Astrocyte (in vitro differentiated cells and primary cell): Measurements from ENCODE around the gene NCOA1. TPM values are rescaled to one million over a fixed set of nuclear protein-coding genes. Genes with fewer than 3 reads are reported as not detected.
"Not testable (repeated sequence)": the region's sequence is repeated elsewhere in the genome, so short reads cannot be mapped to it uniquely, and the experiment has no call there.

ENCODE experiments used
- DNase-seq: peaks from one replicate; pipeline ENCODE4 v3.0.0-alpha.2; 2010; ENCODE audit warnings: low read depth
- FAIRE-seq: peaks from 2 replicates; lab custom pipeline; 2011; peaks lifted over from hg19 to GRCh38; lab: Jason Lieb, UNC
- H2AFZ ChIP-seq: 2 replicates; pipeline ENCODE4 v1.6.0; 2012; ENCODE audit warnings: low read depth, low read length, inconsistent platforms
- H3K27ac ChIP-seq: 2 replicates; pipeline ENCODE4 v1.5.1; 2011; ENCODE audit warnings: low read depth, low read length, inconsistent platforms
- H3K27me3 ChIP-seq: 2 replicates; pipeline ENCODE4 v1.6.0; 2011; ENCODE audit warnings: low read length, inconsistent platforms; ENCODE audit not compliant: insufficient read depth
- H3K36me3 ChIP-seq: 2 replicates; pipeline ENCODE4 v1.5.1; 2011; ENCODE audit warnings: low read length, inconsistent platforms; ENCODE audit not compliant: insufficient read depth
- H3K4me1 ChIP-seq: 2 replicates; pipeline ENCODE4 v1.5.1; 2011; ENCODE audit warnings: low read length, inconsistent platforms; ENCODE audit not compliant: insufficient read depth
- H3K4me2 ChIP-seq: 2 replicates; pipeline ENCODE4 v1.6.0; 2012; ENCODE audit warnings: low read length, inconsistent platforms
- H3K4me3 ChIP-seq: 2 replicates; pipeline ENCODE4 v1.5.1; 2011; ENCODE audit warnings: low read depth, mild to moderate bottlenecking, low read length, inconsistent platforms; ENCODE audit not compliant: insufficient read depth
- H3K79me2 ChIP-seq: 2 replicates; pipeline ENCODE4 v1.6.0; 2012; ENCODE audit warnings: mild to moderate bottlenecking, low read length, inconsistent platforms; ENCODE audit not compliant: insufficient read depth
- H3K9ac ChIP-seq: 2 replicates; pipeline ENCODE4 v1.6.0; 2012; ENCODE audit warnings: mild to moderate bottlenecking, low read length, inconsistent platforms
- H3K9me3 ChIP-seq: 2 replicates; pipeline ENCODE4 v1.5.1; 2012; ENCODE audit warnings: low read depth, mild to moderate bottlenecking, low read length, inconsistent platforms; ENCODE audit not compliant: insufficient read depth
- H4K20me1 ChIP-seq: 2 replicates; pipeline ENCODE4 v1.6.0; 2012; ENCODE audit warnings: low read length, inconsistent platforms; ENCODE audit not compliant: insufficient read depth
- H3K27ac Mint-ChIP-seq: one replicate; pipeline ENCODE4 v1.8.0; 2021; ENCODE audit warnings: mild to moderate bottlenecking, mixed read lengths; ENCODE audit not compliant: unreplicated experiment
- H3K27me3 Mint-ChIP-seq: one replicate; pipeline ENCODE4 v1.8.0; 2021; ENCODE audit warnings: low read depth, mixed read lengths; ENCODE audit not compliant: unreplicated experiment
- H3K36me3 Mint-ChIP-seq: one replicate; pipeline ENCODE4 v1.8.0; 2021; ENCODE audit warnings: low read depth, mixed read lengths; ENCODE audit not compliant: unreplicated experiment
- H3K4me1 Mint-ChIP-seq: one replicate; pipeline ENCODE4 v1.8.0; 2021; ENCODE audit warnings: low read depth, mixed read lengths; ENCODE audit not compliant: unreplicated experiment
- H3K4me3 Mint-ChIP-seq: one replicate; pipeline ENCODE4 v1.8.0; 2021; ENCODE audit warnings: mild to moderate bottlenecking, moderate library complexity, mixed read lengths; ENCODE audit not compliant: unreplicated experiment
- H3K9me3 Mint-ChIP-seq: one replicate; pipeline ENCODE4 v1.8.0; 2021; ENCODE audit warnings: mild to moderate bottlenecking, mixed read lengths; ENCODE audit not compliant: unreplicated experiment
- EZH2 ChIP-seq: IDR thresholded peaks from 2 replicates; pipeline ENCODE4 v1.6.1; 2012; ENCODE audit warnings: mild to moderate bottlenecking, low read length, inconsistent platforms; ENCODE audit not compliant: insufficient read depth
- total RNA-seq: library from RNA; stranded (reverse); gene quantifications from 2 replicates; pipeline ENCODE4 v1.2.1, GENCODE V29; 2021
- TF ChIP-seq, protein P1 (sequence below): IDR thresholded peaks from 2 replicates; pipeline ENCODE4 v1.5.1; 2011; ENCODE audit warnings: low read depth, mild to moderate bottlenecking, inconsistent platforms, low read length, moderate library complexity; ENCODE audit not compliant: insufficient read depth

Gene NCOA1
- total RNA-seq, 1 donor from 2014 or later: 14.7 TPM

DNA sequence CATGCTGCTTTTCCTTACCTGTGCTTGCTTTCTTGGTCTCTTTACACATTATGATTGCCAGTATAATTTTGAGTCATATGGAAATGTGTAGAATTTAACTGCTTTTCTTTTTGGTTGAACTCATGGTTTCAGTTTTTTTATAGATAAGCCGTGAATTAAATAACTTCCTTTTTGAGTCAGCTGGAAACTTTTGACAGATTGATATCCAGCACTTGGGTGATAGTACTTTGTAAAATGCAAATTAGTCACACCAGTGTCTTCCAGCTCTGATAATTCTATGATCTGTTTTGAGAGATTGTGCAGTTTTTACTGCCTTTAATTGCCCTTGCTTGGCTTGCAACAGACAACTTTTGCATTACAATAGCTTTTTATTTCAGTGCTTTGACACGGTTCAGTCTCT, 86.4 kb downstream of the NCOA1 start:
- Histone ChIP-seq H3K4me2 (no peak overlapping the region), H3K9ac (no peak overlapping the region), H4K20me1 (peaks cover 6% of the 10 kb centered on the region), H3K27ac (no peak overlapping the region), H3K4me3 (no peak overlapping the region), H3K79me2 (no peaks in the 10 kb centered on the region), H3K4me1 (no peaks in the 10 kb centered on the region), H3K36me3 (no peaks in the 10 kb centered on the region), H3K27me3 (no peaks in the 10 kb centered on the region), H3K9me3 (no peaks in the 10 kb centered on the region), H2AFZ (no peak overlapping the region)
- TF ChIP-seq EZH2: no peak
- TF ChIP-seq, protein P1, sequence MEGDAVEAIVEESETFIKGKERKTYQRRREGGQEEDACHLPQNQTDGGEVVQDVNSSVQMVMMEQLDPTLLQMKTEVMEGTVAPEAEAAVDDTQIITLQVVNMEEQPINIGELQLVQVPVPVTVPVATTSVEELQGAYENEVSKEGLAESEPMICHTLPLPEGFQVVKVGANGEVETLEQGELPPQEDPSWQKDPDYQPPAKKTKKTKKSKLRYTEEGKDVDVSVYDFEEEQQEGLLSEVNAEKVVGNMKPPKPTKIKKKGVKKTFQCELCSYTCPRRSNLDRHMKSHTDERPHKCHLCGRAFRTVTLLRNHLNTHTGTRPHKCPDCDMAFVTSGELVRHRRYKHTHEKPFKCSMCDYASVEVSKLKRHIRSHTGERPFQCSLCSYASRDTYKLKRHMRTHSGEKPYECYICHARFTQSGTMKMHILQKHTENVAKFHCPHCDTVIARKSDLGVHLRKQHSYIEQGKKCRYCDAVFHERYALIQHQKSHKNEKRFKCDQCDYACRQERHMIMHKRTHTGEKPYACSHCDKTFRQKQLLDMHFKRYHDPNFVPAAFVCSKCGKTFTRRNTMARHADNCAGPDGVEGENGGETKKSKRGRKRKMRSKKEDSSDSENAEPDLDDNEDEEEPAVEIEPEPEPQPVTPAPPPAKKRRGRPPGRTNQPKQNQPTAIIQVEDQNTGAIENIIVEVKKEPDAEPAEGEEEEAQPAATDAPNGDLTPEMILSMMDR: no peak
- DNase-seq: peak; percentile 6
- H3K27ac Mint-ChIP-seq: no peak overlapping the region
- peaks cover 9% of the 10 kb centered on the region for H3K4me1 Mint-ChIP-seq
- no peaks in the 10 kb centered on the region for H3K9me3 Mint-ChIP-seq
- FAIRE-seq: no peak
- H3K4me3 Mint-ChIP-seq: no peak overlapping the region
- no peaks in the 10 kb centered on the region for H3K27me3 Mint-ChIP-seq
- H3K36me3 Mint-ChIP-seq: peaks cover 1% of the 10 kb centered on the region

DNA sequence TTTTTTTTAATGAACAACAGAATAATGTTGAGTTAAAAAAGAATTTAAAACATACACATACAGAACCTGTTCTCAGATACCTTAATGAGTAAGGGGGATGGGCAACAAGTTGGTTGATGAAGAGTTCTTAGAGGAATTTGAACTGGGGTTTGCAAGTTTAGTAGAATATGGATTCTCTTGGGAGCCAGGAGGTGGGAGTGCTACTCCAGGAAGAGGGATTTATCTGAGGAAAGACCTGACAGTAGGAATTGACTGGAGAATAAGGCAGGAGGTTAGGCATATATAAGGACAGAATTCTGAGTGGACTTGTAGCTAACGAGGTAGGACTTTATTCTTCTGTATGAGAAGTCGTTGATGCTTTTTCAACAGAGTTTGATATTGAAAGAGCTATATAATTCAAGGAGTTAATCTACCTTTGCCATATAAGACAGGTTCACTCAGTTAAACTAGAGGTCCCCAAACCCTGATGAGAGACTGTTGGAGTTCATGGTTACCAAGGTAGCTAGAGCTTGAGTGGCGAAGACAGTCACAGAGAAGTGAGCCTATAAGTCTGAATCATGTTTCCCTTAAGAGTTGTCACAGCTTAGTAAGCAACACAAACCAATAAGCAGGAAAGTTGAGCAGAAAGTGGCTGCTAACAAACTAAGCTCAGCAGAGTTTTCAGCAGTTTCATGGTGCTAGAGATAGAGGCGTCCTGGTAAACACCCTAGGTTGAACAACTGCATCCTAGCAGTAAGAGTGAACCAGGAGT, 88.2 kb downstream of the NCOA1 start:
- Histone ChIP-seq H3K79me2 (no peaks in the 10 kb centered on the region), H3K4me2 (no peak overlapping the region), H3K27ac (no peak overlapping the region), H3K27me3 (no peaks in the 10 kb centered on the region), H4K20me1 (peaks cover 6% of the 10 kb centered on the region), H3K4me1 (no peaks in the 10 kb centered on the region), H3K4me3 (no peak overlapping the region), H3K36me3 (no peaks in the 10 kb centered on the region), H3K9ac (no peak overlapping the region), H3K9me3 (no peaks in the 10 kb centered on the region), H2AFZ (no peak overlapping the region)
- no peaks in the 10 kb centered on the region for H3K9me3 Mint-ChIP-seq
- DNase-seq (no peak), FAIRE-seq (no peak)
- TF ChIP-seq, protein P1: no peak
- no peak for TF ChIP-seq EZH2
- H3K27me3 Mint-ChIP-seq: no peaks in the 10 kb centered on the region
- no peak overlapping the region for H3K27ac Mint-ChIP-seq
- H3K4me3 Mint-ChIP-seq: no peak overlapping the region
- H3K36me3 Mint-ChIP-seq: peaks cover 1% of the 10 kb centered on the region
- H3K4me1 Mint-ChIP-seq: peaks cover 9% of the 10 kb centered on the region

DNA sequence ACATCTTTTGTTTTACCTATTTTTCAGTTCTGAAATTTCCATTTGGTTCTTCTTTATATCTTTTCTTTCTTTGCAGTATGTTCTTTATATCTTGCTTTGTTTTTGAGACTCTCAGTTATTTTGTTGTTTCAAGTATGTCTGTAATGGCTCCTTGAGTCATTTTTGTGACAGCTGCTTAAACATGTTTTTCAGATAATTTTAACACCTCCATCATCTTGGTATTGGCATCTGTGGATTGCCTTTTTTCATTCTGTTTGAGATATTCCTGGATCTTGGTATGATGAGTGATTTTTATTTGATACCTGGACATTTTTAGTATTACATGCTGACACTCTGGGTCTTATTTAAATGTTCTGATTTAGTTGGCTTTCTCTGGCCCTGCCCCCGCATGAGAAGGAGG, 89.5 kb downstream of the NCOA1 start:
- Mint-ChIP-seq H3K27me3 (no peaks in the 10 kb centered on the region), H3K4me3 (no peak overlapping the region), H3K27ac (no peak overlapping the region), H3K4me1 (peaks cover 9% of the 10 kb centered on the region), H3K9me3 (no peaks in the 10 kb centered on the region), H3K36me3 (peaks cover 1% of the 10 kb centered on the region)
- H3K9ac ChIP-seq: no peak overlapping the region
- H2AFZ ChIP-seq: no peak overlapping the region
- no peaks in the 10 kb centered on the region for H3K36me3 ChIP-seq
- no peaks in the 10 kb centered on the region for H3K79me2 ChIP-seq
- no peaks in the 10 kb centered on the region for H3K4me1 ChIP-seq
- FAIRE-seq (no peak), DNase-seq (no peak)
- H3K4me2 ChIP-seq: no peak overlapping the region
- H3K9me3 ChIP-seq: no peaks in the 10 kb centered on the region
- no peak overlapping the region for H3K4me3 ChIP-seq
- H3K27ac ChIP-seq: no peak overlapping the region
- peaks cover 6% of the 10 kb centered on the region for H4K20me1 ChIP-seq
- TF ChIP-seq, protein P1: no peak
- TF ChIP-seq EZH2: no peak
- no peaks in the 10 kb centered on the region for H3K27me3 ChIP-seq

DNA sequence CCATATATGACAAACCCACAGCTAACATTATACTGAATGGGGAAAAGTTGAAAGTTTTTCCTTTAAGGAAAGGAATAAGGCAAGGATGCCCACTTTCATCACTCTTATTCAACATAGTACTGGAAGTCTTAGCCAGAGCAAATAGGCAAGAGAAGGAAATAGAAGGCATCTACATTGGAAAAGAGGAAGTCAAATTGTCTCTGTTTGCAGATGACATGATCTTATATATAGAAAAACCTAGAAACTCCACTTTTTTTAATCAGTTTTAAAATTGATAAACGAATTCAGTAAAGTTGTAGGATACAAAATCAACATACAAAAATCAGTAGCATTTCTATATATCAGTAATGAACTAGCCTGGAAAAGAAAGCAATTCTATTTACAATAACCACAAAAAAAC, 90.9 kb downstream of the NCOA1 start:
- not testable (repeated sequence) for H2AFZ ChIP-seq, H3K27ac Mint-ChIP-seq, H3K79me2 ChIP-seq, H4K20me1 ChIP-seq, H3K9me3 ChIP-seq, H3K9ac ChIP-seq, H3K27me3 ChIP-seq, DNase-seq, FAIRE-seq, H3K36me3 ChIP-seq, H3K36me3 Mint-ChIP-seq, H3K4me2 ChIP-seq, H3K27ac ChIP-seq, H3K9me3 Mint-ChIP-seq, H3K4me1 ChIP-seq, H3K4me3 Mint-ChIP-seq, H3K4me3 ChIP-seq, H3K27me3 Mint-ChIP-seq
- peaks cover 13% of the 10 kb centered on the region for H3K4me1 Mint-ChIP-seq
